Natural killer cell treated with Interleukin-12 subunit alpha and Interleukin-12 subunit beta and Interleukin-15 and Interleukin-18, amount 100 ng/mL, for 72 hours (primary cell): ENCODE results near the gene ARSD. TPM values are rescaled to one million over a fixed set of nuclear protein-coding genes. Genes with fewer than 3 reads are reported as not detected.

Experiments used
- ATAC-seq, 2 donors: fragments of 150-1000 bp; cut with Tn5 transposase in 1 of 2; sonication (Bioruptor Pico), chemical (Tn5 transposase) in 1 of 2; 2 replicates each; pipeline ENCODE4 v1.10.0; 2021
- DNase-seq: peaks from one replicate; pipeline ENCODE4 v3.0.0; 2022; ENCODE audit warnings: low spot score
- H3K27ac Mint-ChIP-seq, 2 donors: 1 replicate in 1 of 2; 2 replicates in 1 of 2; pipeline ENCODE4 v1.8.0; 2022; ENCODE audit warnings: mixed read lengths in 2 of 2, mild to moderate bottlenecking in 1 of 2, moderate library complexity in 1 of 2
- H3K27me3 Mint-ChIP-seq, 2 donors: 1 replicate in 1 of 2; 2 replicates in 1 of 2; pipeline ENCODE4 v1.8.0; 2022; ENCODE audit warnings: mixed read lengths in 2 of 2
- H3K36me3 Mint-ChIP-seq: one replicate; pipeline ENCODE4 v1.8.0; 2022; ENCODE audit warnings: mixed read lengths
- H3K4me1 Mint-ChIP-seq, 2 donors: 1 replicate in 1 of 2; 2 replicates in 1 of 2; pipeline ENCODE4 v1.8.0; 2022; ENCODE audit warnings: low read depth in 2 of 2, mixed read lengths in 2 of 2, mild to moderate bottlenecking in 1 of 2
- H3K4me3 Mint-ChIP-seq: one replicate; pipeline ENCODE4 v1.8.0; 2022; ENCODE audit warnings: mixed read lengths
- H3K9me3 Mint-ChIP-seq: 2 replicates; pipeline ENCODE4 v1.8.0; 2022; ENCODE audit warnings: mixed read lengths
- total RNA-seq, 2 donors: library from RNA; stranded (reverse); gene quantifications; one replicate each; pipeline ENCODE4 v1.2.3, GENCODE V29; 2022

The ARSD gene
- total RNA-seq, 2 donors from 2014 or later = 4.0 to 17.0 TPM

DNA sequence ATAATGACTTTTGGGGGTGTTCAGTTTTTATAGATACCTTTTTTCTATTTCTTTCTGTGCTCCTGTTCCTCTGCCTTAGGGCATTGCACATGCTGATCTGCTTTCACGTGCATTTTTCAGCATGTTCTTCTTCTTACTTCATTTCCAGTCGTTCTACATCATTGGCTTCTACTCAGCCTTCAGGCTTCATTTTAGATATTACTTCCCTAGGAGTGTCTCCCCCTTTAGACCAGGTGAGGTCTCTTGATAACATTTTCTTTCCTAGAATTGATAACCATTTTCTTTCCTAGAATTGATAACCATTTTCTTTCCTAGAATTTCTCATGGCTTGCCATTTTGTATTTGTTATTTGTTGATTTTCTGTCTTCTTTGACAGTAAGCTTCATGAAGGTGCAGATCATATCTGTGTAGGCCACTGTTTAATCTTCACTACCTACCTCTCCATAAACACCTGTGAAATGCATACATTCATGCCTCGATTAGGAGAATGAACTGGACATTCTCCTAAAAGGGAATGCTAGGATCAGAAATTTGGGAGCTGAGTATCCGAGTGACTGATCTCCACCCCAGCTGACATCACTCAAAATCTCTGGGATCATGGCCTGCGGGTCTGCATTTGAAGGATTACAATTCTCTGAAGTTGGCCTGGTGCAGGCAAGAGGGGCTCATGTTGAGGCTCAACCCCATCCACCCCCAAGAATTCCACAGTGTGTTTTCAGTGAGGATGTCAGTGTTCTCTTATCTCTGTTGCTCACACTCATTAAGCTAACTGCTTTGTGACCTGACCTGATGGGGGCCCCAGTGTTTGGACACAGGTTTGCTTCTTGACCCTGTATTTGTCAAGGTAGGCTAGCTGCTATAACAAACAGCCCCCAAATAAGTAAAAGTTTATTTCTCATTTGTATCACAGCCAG, 54.7 kb downstream of the ARSD start:
- DNase-seq = no peak
- ATAC-seq = no peak
- no peak overlapping the region for H3K27ac Mint-ChIP-seq
- H3K36me3 Mint-ChIP-seq = no peaks in the 10 kb centered on the region
- H3K4me1 Mint-ChIP-seq = no peaks in the 10 kb centered on the region
- peaks cover 0 to 15% of the 10 kb centered on the region in 2 donors for H3K27me3 Mint-ChIP-seq
- H3K4me3 Mint-ChIP-seq = no peak overlapping the region
- H3K9me3 Mint-ChIP-seq = no peaks in the 10 kb centered on the region

DNA sequence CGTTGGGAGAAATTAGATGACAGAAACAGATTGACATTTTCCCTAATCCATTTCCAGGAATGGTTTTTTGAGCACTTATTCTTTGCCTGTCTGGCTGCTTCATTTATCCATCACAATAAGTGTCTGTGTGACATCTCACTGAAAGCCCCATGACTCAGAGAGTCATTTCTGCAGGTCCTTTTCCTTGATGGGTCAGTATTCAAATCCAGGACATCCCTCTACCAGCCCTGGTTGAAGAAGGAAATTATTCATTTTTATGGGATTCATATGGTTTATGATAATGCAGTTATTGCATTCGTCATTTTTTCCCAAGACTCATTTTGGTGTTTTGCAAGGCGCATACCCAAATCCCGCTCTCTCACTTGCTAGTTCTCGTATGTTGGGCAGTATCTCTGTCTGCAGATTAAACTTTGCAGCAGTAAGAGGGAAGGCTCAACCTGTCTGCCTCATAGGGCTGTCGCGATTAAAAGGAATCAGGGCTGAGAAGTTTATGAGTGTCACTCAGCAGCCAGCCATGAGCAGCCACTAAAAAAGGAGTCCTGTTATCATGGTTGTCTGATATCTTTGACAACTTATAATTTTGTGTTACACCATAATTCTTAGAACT, 56.4 kb downstream of the ARSD start:
- ATAC-seq (no peak), DNase-seq (no peak)
- no peak overlapping the region for H3K4me3 Mint-ChIP-seq
- no peaks in the 10 kb centered on the region for H3K36me3 Mint-ChIP-seq
- H3K27ac Mint-ChIP-seq = no peak overlapping the region
- no peaks in the 10 kb centered on the region for H3K9me3 Mint-ChIP-seq
- no peaks in the 10 kb centered on the region for H3K4me1 Mint-ChIP-seq
- H3K27me3 Mint-ChIP-seq = peaks cover 0 to 14% of the 10 kb centered on the region in 2 donors

DNA sequence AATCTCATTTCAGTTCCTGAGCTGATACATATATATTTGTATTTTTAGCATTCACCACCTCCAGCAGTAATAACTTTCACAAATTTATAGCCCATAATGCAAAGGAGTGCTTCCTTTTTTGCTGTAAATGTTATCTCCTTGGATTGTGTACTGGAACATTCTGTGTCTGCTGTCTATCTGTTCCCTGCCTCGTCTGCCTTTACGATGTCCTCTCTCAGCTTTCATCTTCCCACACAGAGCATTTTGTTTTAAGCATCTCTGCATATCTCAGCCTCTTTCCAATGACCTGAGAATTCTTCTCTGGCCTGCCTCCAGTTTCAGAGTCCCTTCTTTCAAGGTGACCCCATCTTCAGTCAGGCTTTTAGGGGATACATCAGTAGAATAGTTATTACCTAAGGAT, 57.3 kb downstream of the ARSD start:
- DNase-seq (no peak), ATAC-seq (no peak)
- Mint-ChIP-seq H3K4me1 (no peaks in the 10 kb centered on the region), H3K36me3 (no peaks in the 10 kb centered on the region), H3K27me3 (peaks cover 0 to 16% of the 10 kb centered on the region in 2 donors), H3K9me3 (no peaks in the 10 kb centered on the region), H3K4me3 (no peak overlapping the region), H3K27ac (no peak overlapping the region)

DNA sequence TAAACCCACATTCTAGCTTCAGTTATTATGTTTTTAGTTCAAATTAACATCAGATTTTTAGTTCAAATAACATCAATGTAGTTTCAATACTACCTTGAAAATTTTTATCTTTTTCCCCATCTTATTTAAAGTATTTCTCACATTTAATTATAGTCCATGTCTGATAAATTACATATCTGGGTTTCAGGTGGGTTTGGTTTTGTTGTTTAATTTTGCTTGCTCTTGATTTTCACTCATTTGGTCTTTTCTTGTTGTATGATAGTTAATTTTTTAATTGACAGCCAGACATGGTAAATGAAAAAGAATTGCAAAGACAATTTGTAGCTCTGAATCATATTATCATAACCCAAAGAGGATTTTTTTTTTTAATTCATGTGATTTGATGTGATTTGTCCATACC, 58.5 kb downstream of the ARSD start:
- no peak for DNase-seq
- H3K4me1 Mint-ChIP-seq = no peaks in the 10 kb centered on the region
- H3K4me3 Mint-ChIP-seq = no peak overlapping the region

DNA sequence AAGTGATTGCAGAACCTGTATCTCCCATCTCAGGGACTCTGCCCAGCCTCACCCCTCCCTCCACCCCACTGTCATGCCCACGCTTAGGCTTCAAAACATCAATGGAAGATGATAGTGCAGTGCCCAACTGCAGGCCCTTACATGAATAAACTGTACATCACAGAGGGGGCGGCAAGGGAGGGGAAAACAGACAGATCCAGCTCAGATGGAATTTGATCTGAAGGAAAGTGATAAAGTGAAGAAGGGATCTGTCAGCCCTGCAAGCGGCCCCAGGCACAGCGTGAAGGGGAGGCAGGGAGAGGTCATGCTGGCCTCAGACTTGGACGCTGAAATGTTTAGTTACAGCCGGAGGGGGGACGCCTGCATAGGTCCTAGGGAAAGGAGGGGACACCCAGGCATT, 61.9 kb downstream of the ARSD start:
- H3K9me3 Mint-ChIP-seq = no peaks in the 10 kb centered on the region
- no peak overlapping the region for H3K27ac Mint-ChIP-seq
- ATAC-seq (no peak), DNase-seq (no peak)
- H3K4me1 Mint-ChIP-seq = no peaks in the 10 kb centered on the region
- no peaks in the 10 kb centered on the region for H3K36me3 Mint-ChIP-seq
- H3K4me3 Mint-ChIP-seq = no peak overlapping the region
- peaks cover 0 to 11% of the 10 kb centered on the region in 2 donors for H3K27me3 Mint-ChIP-seq

More for the DNA sequence above, 58.5 kb downstream of the ARSD start:
- Mint-ChIP-seq H3K27me3 (peaks cover 0 to 19% of the 10 kb centered on the region in 2 donors), H3K9me3 (no peaks in the 10 kb centered on the region), H3K27ac (no peak overlapping the region), H3K36me3 (no peaks in the 10 kb centered on the region)
- no peak for ATAC-seq

DNA sequence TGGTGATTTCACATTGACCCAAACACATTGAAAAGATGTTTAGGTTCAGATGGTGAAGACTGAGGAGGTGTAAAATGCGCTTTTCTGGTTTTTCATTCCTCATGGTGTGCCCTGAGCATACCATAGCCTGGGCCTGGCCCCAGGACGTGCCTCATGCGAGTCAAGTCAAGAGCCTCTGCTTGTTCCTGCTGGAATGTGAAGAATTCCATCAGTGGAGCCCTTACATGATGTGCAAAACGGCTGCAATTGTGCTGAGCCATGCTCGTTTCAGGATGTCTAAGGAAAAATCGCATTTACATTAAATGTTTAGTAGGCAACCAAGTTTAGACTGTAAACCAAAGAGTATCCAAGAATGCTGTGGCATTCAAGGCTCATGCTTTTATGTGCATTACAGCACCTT, 65.5 kb downstream of the ARSD start:
- Mint-ChIP-seq H3K27ac (no peak overlapping the region), H3K4me3 (no peak overlapping the region), H3K27me3 (peaks cover 0 to 11% of the 10 kb centered on the region in 2 donors), H3K4me1 (no peaks in the 10 kb centered on the region), H3K9me3 (no peaks in the 10 kb centered on the region), H3K36me3 (no peaks in the 10 kb centered on the region)
- no peak for DNase-seq
- ATAC-seq = no peak

DNA sequence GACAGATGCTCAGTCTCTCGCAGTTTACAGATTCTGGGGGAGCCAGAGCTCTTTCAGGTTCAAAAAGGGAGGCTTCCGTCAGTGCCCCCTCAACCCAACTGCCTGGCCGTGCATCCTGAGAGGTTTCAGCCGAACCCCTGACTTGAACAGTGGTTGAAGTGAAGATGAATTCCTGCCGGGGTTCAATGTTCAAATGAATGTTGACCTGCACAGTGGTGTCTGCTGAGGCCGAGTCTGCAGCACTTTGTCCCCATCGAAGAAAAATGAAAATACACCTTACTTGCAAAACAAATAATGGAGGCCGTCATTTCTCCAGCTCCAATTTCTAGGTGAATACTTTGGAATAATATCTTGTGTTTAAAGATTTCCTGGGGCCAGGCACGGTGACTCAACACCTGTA, 66.7 kb downstream of the ARSD start:
- no peaks in the 10 kb centered on the region for H3K36me3 Mint-ChIP-seq
- no peak overlapping the region for H3K4me3 Mint-ChIP-seq
- H3K9me3 Mint-ChIP-seq = no peaks in the 10 kb centered on the region
- no peaks in the 10 kb centered on the region for H3K4me1 Mint-ChIP-seq
- ATAC-seq = no peak
- DNase-seq = no peak
- no peak overlapping the region for H3K27ac Mint-ChIP-seq
- peaks cover 0 to 15% of the 10 kb centered on the region in 2 donors for H3K27me3 Mint-ChIP-seq

DNA sequence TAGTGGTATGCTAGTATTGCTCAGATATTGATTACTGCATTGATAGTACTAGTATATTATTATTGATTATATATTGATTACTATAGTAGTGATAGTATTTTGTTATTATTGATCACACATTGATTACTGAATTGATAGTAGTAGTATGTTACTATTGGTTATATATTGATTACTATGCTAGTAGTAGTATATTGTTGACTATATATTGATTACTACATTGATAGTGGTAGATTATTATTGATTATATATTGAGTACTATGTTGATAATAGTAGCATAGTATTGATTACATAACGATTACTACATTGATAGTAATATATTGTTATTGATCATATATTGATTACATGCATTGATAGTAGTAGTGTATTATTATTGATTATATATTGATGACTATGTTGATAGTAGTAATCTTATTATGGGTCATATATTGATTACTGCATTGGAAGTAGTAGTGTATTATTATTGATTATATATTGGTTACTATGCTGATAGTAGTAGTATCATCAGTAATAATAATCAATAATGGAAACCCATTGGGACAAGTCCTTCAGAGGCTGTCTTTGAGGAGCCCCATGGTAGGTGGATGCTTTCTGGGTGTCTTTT, 69.8 kb downstream of the ARSD start:
- Mint-ChIP-seq H3K4me1 (no peaks in the 10 kb centered on the region), H3K27me3 (peaks cover 0 to 8% of the 10 kb centered on the region in 2 donors), H3K9me3 (no peaks in the 10 kb centered on the region), H3K27ac (no peak overlapping the region), H3K36me3 (no peaks in the 10 kb centered on the region), H3K4me3 (no peak overlapping the region)
- ATAC-seq (no peak), DNase-seq (no peak)

DNA sequence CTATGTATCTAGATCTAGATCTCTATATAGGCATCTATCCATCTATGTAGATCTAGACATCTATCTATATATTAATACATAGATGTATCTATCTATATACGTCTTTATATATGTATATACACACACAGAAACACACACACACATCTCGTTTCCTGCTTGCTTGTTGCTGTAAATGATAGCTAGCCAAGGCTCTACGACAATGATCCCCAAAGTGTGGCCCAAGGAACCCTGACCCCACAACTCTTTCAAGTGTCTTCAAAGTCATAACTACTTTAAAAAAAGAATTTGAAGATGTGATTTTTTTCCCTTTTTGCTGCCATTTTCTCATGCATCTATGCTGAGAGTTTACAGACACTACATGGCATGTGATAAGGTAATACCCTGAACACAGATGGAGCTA, 71.6 kb downstream of the ARSD start:
- H3K9me3 Mint-ChIP-seq = no peaks in the 10 kb centered on the region
- no peaks in the 10 kb centered on the region for H3K36me3 Mint-ChIP-seq
- peaks cover 0 to 8% of the 10 kb centered on the region in 2 donors for H3K27me3 Mint-ChIP-seq
- H3K4me1 Mint-ChIP-seq = no peaks in the 10 kb centered on the region
- no peak overlapping the region for H3K27ac Mint-ChIP-seq
- no peak for ATAC-seq
- DNase-seq = no peak
- no peak overlapping the region for H3K4me3 Mint-ChIP-seq

DNA sequence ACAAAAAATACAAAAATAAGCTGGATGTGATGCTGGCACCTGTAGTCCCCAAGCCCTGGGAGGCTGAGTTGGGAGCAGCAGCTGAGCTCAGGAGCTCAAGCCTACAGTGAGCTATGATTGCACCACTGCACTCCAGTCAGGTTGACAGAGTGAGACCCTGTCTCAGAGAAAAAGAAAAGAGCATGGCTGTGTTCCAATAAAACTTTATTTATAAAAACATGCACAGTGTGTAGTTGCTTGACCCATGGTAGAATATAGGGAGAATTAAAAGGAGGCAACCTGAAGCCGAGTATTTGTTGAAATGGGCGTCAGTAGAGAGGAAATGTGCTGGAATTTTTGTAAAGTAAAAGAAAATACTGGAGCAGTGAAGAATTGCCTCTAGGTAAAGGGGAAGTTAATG, 73.4 kb downstream of the ARSD start:
- Mint-ChIP-seq H3K27ac (no peak overlapping the region), H3K4me1 (no peaks in the 10 kb centered on the region), H3K4me3 (no peak overlapping the region), H3K27me3 (peaks cover 0 to 4% of the 10 kb centered on the region in 2 donors), H3K9me3 (no peaks in the 10 kb centered on the region), H3K36me3 (no peaks in the 10 kb centered on the region)
- peak in 1 of 2 donors; percentile 11 for ATAC-seq
- DNase-seq = no peak

DNA sequence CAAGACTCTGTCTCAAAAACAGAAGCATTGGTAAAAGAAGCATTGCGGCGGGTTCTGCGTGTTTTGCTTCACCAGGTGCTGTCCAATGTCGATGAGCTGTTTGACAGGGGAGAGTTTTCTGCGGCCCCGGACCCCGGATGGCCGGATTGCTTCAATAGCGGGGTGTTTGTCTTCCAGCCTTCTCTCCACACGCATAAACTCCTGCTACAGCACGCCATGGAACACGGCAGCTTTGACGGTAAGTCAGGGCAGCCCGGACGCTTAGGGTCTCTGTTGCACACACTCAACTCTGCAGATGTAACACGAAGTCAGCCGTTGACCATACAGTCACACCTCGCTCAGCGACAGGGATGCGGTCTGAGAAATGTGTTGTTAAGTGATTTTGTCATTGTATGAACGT, 74.2 kb downstream of the ARSD start:
- Mint-ChIP-seq H3K27me3 (peaks cover 0 to 4% of the 10 kb centered on the region in 2 donors), H3K27ac (no peak overlapping the region), H3K9me3 (no peaks in the 10 kb centered on the region), H3K4me3 (no peak overlapping the region), H3K4me1 (no peaks in the 10 kb centered on the region), H3K36me3 (no peaks in the 10 kb centered on the region)
- ATAC-seq (peak in 1 of 2 donors; percentile 52), DNase-seq (no peak)
